Colonic mucosa (tissue), 4 donors: ENCODE results near the gene PRSS53. TPM values are rescaled to one million over a fixed set of nuclear protein-coding genes. Genes with fewer than 3 reads are reported as not detected.

Source experiments
- DNase-seq: peaks from one replicate; pipeline ENCODE4 v3.0.0-alpha.2; 2020
- H3K27ac ChIP-seq: fragments of 200-600 bp; one replicate; pipeline ENCODE4 v1.8.0; 2021
- H3K27me3 ChIP-seq: fragments of 200-600 bp; one replicate; pipeline ENCODE4 v1.8.0; 2021
- H3K36me3 ChIP-seq: fragments of 200-600 bp; one replicate; pipeline ENCODE4 v1.8.0; 2021
- H3K4me1 ChIP-seq: fragments of 200-600 bp; one replicate; pipeline ENCODE4 v1.8.0; 2021; ENCODE audit warnings: mild to moderate bottlenecking
- H3K4me3 ChIP-seq: fragments of 200-600 bp; one replicate; pipeline ENCODE4 v1.8.0; 2021
- H3K9ac ChIP-seq, 2 donors: one replicate each; pipeline ENCODE4 v1.7.0; 2013; ENCODE audit warnings: control low read depth in 2 of 2, low read depth in 2 of 2, low read length in 2 of 2
- H3K9me3 ChIP-seq: fragments of 200-600 bp; one replicate; pipeline ENCODE4 v1.8.0; 2021
- intact Hi-C: fragments of 100-400 bp; cut with DNase I; formaldehyde crosslinking; loops from one replicate; pipeline ENCODE4 v1.14.1; 2022
- total RNA-seq, 2 donors: library from RNA; stranded (reverse); fragmentation: NEBNext Ultra II Directional in 1 of 2; extraction: Animal tissue kit (Norgen Biotek cat#: 25700) in 1 of 2; gene quantifications; one replicate each; pipeline ENCODE4 v1.2.1, GENCODE V29; 2021
- TF ChIP-seq, protein P1 (sequence below): fragments of 200-600 bp; IDR thresholded peaks from one replicate; pipeline ENCODE4 v1.8.0; 2022; ENCODE audit warnings: antibody characterized with exemption, mild to moderate bottlenecking
- donor health status: healthy.
- donor health status: DM: no; HTN: no; CAD: no.
- donor health status: DM: no; HTN: no; CAD: no.

The PRSS53 gene
- total RNA-seq, 2 donors from 2014 or later: 0.77 to 2.6 TPM

DNA sequence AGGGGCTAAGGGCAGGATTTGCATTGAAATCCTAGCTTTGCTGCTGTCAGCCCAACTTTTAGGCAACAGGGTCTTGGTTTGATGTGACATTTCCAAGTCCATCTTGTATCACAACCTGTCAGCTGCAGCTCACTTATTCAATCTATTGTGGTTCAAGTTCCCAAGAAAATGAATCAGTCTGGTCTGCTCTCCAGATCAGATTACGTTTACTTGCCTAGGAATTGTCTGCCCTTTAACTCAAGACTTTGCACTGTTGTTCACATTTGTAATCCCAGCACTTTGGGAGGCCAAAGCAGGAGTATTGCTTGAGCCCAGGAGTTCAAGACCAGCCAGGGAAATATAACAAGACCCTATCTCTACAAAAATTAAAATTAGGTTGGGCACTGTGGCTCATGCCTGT is 45.4 kb downstream of the PRSS53 start:
- Histone ChIP-seq H3K36me3 (no peaks in the 10 kb centered on the region), H3K4me3 (no peak overlapping the region), H3K27me3 (no peaks in the 10 kb centered on the region), H3K4me1 (no peaks in the 10 kb centered on the region), H3K27ac (no peak overlapping the region), H3K9me3 (no peaks in the 10 kb centered on the region), H3K9ac (no peak overlapping the region)
- TF ChIP-seq, protein P1, sequence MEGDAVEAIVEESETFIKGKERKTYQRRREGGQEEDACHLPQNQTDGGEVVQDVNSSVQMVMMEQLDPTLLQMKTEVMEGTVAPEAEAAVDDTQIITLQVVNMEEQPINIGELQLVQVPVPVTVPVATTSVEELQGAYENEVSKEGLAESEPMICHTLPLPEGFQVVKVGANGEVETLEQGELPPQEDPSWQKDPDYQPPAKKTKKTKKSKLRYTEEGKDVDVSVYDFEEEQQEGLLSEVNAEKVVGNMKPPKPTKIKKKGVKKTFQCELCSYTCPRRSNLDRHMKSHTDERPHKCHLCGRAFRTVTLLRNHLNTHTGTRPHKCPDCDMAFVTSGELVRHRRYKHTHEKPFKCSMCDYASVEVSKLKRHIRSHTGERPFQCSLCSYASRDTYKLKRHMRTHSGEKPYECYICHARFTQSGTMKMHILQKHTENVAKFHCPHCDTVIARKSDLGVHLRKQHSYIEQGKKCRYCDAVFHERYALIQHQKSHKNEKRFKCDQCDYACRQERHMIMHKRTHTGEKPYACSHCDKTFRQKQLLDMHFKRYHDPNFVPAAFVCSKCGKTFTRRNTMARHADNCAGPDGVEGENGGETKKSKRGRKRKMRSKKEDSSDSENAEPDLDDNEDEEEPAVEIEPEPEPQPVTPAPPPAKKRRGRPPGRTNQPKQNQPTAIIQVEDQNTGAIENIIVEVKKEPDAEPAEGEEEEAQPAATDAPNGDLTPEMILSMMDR: no peak
- no peak for DNase-seq
- intact Hi-C loops: no loop called here

DNA sequence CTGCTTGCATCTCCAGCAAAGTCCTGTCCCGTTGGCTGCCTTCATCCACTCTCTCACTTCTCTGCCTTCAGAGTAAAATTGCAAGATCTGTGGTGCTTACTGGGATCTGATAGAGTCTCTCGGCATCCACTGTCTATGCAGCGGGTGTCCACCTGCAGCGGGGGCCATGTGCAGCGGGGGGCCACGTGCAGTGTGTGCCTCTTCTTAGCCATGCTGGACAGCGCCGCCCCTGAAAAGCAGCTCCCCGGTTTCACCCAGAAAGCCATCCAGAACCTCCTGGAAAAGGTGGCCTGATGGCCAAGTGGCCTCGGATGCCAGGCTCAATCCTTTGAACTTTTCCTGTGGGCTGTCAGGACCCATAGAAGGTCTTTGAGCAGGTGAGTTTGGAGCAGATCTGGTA is 45.9 kb downstream of the PRSS53 start:
- intact Hi-C loops: no loop called here
- H3K27ac ChIP-seq: no peak overlapping the region
- H3K4me1 ChIP-seq: no peaks in the 10 kb centered on the region
- H3K9ac ChIP-seq: no peak overlapping the region
- no peak for DNase-seq
- H3K9me3 ChIP-seq: no peaks in the 10 kb centered on the region
- no peak overlapping the region for H3K4me3 ChIP-seq
- no peaks in the 10 kb centered on the region for H3K36me3 ChIP-seq
- TF ChIP-seq, protein P1: no peak
- no peaks in the 10 kb centered on the region for H3K27me3 ChIP-seq

DNA sequence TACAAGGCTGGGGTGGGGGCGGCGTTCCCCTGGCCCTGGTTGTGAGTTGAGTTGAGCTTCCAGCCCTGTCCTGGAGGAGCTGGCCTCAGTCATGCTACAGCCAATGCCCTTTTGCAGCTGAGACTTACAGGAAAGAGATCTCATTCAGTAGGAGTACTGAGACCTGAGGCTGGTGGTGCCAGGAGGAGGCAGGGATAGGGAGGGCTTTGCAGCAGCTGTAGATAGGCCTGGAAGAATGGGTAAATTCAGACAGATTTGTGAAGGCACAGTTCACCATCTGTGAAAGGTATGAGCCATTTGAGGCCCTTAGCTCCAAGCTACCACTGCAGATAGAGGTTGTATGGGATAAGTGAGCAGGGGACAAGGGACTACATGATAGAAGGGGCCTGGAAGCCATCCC is 49.8 kb downstream of the PRSS53 start:
- intact Hi-C loops: no loop called here
- Histone ChIP-seq H3K9me3 (no peaks in the 10 kb centered on the region), H3K27ac (no peak overlapping the region), H3K9ac (no peak overlapping the region), H3K4me3 (no peak overlapping the region), H3K27me3 (no peaks in the 10 kb centered on the region), H3K36me3 (no peaks in the 10 kb centered on the region), H3K4me1 (peaks cover 5% of the 10 kb centered on the region)
- TF ChIP-seq, protein P1: no peak
- DNase-seq: no peak

DNA sequence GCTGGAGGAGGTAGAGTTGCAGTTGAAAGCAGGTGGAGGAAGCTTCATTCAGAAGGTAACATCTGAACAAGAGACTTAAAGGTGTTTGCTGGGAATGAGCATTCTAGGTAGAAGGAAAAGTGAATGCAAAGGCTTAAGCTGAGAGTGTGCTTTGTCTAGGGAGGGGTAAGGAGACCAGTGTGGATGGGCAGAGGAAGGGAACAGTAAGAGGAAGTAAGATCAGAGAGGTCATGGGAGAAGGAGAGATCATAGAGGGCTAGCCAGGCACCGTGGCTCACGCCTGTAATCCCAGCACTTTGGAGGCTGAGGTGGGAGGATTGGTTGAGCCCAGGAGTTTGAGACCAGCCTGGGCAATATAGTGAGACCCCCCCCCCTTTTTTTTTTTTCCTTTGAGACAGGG is 52.1 kb downstream of the PRSS53 start:
- TF ChIP-seq, protein P1: no peak
- no peaks in the 10 kb centered on the region for H3K36me3 ChIP-seq

DNA sequence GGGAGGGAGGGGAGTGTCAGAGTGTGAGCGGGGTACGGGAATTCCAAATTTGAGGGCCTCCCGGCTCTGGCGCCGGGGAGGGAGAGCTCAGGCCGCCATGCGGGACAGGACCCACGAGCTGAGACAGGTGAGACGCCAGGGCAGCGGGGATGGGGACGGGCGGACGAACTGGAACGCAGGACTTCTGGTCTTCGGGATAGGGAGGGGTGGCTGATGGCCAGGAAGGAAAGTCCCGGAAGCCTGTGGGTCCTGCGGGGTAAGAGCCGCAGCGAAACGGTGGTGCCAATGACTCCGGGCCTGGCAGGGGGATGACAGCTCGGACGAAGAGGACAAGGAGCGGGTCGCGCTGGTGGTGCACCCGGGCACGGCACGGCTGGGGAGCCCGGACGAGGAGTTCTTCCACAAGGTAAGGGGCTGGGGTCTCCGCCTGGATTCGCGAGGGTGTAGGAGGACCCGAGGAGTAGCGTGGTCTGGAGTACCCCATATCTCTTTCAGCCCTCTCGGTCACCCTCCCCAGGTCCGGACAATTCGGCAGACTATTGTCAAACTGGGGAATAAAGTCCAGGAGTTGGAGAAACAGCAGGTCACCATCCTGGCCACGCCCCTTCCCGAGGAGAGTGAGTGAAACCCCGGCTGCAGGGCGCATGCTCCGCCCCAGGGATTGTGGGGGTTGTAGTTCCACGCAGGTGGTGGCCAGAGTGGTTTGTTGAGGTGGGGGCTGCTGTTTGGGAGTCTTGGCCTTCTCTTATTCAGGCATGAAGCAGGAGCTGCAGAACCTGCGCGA is 54.8 kb downstream of the PRSS53 start:
- H3K9ac ChIP-seq: peak overlapping the region; percentile 94 to 95
- H3K27me3 ChIP-seq: no peaks in the 10 kb centered on the region
- H3K4me1 ChIP-seq: peaks cover 5% of the 10 kb centered on the region
- H3K9me3 ChIP-seq: no peaks in the 10 kb centered on the region
- peak overlapping the region; percentile 85 for H3K27ac ChIP-seq
- no peaks in the 10 kb centered on the region for H3K36me3 ChIP-seq
- DNase-seq: peak; percentile 95
- intact Hi-C loops: no loop called here
- TF ChIP-seq, protein P1: no peak
- H3K4me3 ChIP-seq: peak overlapping the region; percentile 89

More for the DNA sequence above, 52.1 kb downstream of the PRSS53 start:
- DNase-seq: no peak
- Histone ChIP-seq H3K27me3 (no peaks in the 10 kb centered on the region), H3K9me3 (no peaks in the 10 kb centered on the region), H3K27ac (no peak overlapping the region), H3K4me1 (peaks cover 5% of the 10 kb centered on the region), H3K4me3 (no peak overlapping the region), H3K9ac (no peak overlapping the region)
- intact Hi-C loops: no loop called here

Other genes with a start within 250 kb of the PRSS53 start
- gene BCL7C, start 194.9 kb downstream of the PRSS53 start, total RNA-seq: 10 to 100 TPM; 19.9 to 34.5 TPM
- 1 to 10 TPM in 1 of 2 donors, under 1 TPM in 1; 0.72 to 1.6 TPM for gene CTF1, start 192.3 kb downstream of the PRSS53 start, total RNA-seq
- 10 to 100 TPM; 21.9 to 44.8 TPM for gene FBXL19, start 165.4 kb downstream of the PRSS53 start, total RNA-seq
- gene ORAI3, start 139.9 kb downstream of the PRSS53 start, total RNA-seq: 10 to 100 TPM; 14.3 to 22.1 TPM
- 10 to 100 TPM; 11.6 to 15.9 TPM for gene SETD1A, start 131.2 kb downstream of the PRSS53 start, total RNA-seq
- 10 to 100 TPM; 19.0 to 20.9 TPM for gene HSD3B7, start 103.7 kb downstream of the PRSS53 start, total RNA-seq
- under 1 TPM; 0.35 to 0.52 TPM for gene STX1B, start 78.3 kb downstream of the PRSS53 start, total RNA-seq
- gene STX4, start 55.4 kb downstream of the PRSS53 start, total RNA-seq: 10 to 100 TPM; 70.8 to 71.4 TPM
- gene ZNF668, start 14.7 kb downstream of the PRSS53 start, total RNA-seq: 10 to 100 TPM in 1 of 2 donors, 1 to 10 TPM in 1; 7.8 to 12.8 TPM
- 10 to 100 TPM; 18.4 to 20.0 TPM for gene ZNF646, start 14.5 kb downstream of the PRSS53 start, total RNA-seq
- gene VKORC1, start 5.9 kb upstream of the PRSS53 start, total RNA-seq: 10 to 100 TPM; 39.5 to 50.3 TPM
- gene BCKDK, start 19.4 kb upstream of the PRSS53 start, total RNA-seq: 10 to 100 TPM; 41.3 to 43.4 TPM
- 10 to 100 TPM; 42.2 to 69.5 TPM for gene KAT8, start 28.7 kb upstream of the PRSS53 start, total RNA-seq
- gene PRSS8, start 46.8 kb upstream of the PRSS53 start, total RNA-seq: 100 to 1,000 TPM; 337 to 347 TPM
- gene PRSS36, start 61.1 kb upstream of the PRSS53 start, total RNA-seq: 1 to 10 TPM; 3.6 to 6.4 TPM
- 100 to 1,000 TPM; 134 to 252 TPM for gene FUS, start 91.2 kb upstream of the PRSS53 start, total RNA-seq
- 100 to 1,000 TPM; 118 to 119 TPM for gene PYCARD, start 113.8 kb upstream of the PRSS53 start, total RNA-seq
- under 1 TPM in 1 of 2 donors, not detected in 1; 0.02 TPM for gene TRIM72, start 125.2 kb upstream of the PRSS53 start, total RNA-seq
- gene PYDC1, start 128.2 kb upstream of the PRSS53 start, total RNA-seq: not detected
- 1 to 10 TPM; 2.7 to 3.7 TPM for gene ITGAM, start 171.0 kb upstream of the PRSS53 start, total RNA-seq